AG04449 (cell line): ENCODE measurements around the gene TRAK1.

Experiments
- CTCF ChIA-PET: fragments of 350-600 bp; formaldehyde crosslinking; extraction: SDS; loops from one replicate; lab custom pipeline; 2021; ENCODE audit warnings: antibody characterized with exemption; lab: Yijun Ruan, JAX
- POLR2A ChIA-PET: fragments of 400-600, 350-600 bp; formaldehyde crosslinking; extraction: SDS; loops from one replicate; lab custom pipeline; 2020; ENCODE audit warnings: antibody characterized with exemption, inconsistent platforms; lab: Yijun Ruan, JAX
- DNase-seq: peaks from one replicate; pipeline ENCODE4 v3.0.0-alpha.2; 2010; ENCODE audit warnings: low read depth, low spot score
- H3K4me3 ChIP-seq: 2 replicates; pipeline ENCODE4 v1.5.1; 2011; ENCODE audit warnings: low read depth, mild to moderate bottlenecking, control low read depth, low read length
- CTCF ChIP-seq: IDR thresholded peaks from one replicate; pipeline ENCODE4 v1.5.1; 2011; ENCODE audit warnings: mild to moderate bottlenecking, moderate library complexity, low read length, control low read depth, inconsistent platforms; ENCODE audit not compliant: insufficient read depth; ENCODE audit errors: missing control alignments

Gene TRAK1

GRCh38 chr3:42070524-42070923 lies 20.6 kb upstream of the TRAK1 start:
- CTCF ChIA-PET: interaction anchor here (1.2 kb wide), 1 partner anchor 24 kb away, joined by 5 read pairs; no protein-coding TSS in a partner anchor
- no peak for DNase-seq
- no peak for TF ChIP-seq CTCF
- POLR2A ChIA-PET: no interaction called here
- no peak overlapping the region for H3K4me3 ChIP-seq

- POLR2A ChIA-PET: interaction anchor here (0.7 to 1.3 kb wide), 3 partner anchors 40 to 60 kb away, joined by 3 to 5 read pairs (median 3); no protein-coding TSS in a partner anchor
- CTCF ChIA-PET: interaction anchor here (0.8 to 1.9 kb wide), 7 partner anchors 10 to 47 kb away, joined by 3 to 5 read pairs (median 3); no protein-coding TSS in a partner anchor
- H3K4me3 ChIP-seq: peak overlapping the region; percentile 39
- TF ChIP-seq CTCF: no peak
- no peak for DNase-seq
These were observed 19.0 kb upstream of the TRAK1 start for GRCh38 chr3:42071904-42072812.

- ChIA-PET POLR2A (interaction anchor here (1.0 to 1.3 kb wide), 2 partner anchors 40 to 47 kb away, joined by 3 read pairs; no protein-coding TSS in a partner anchor), CTCF (interaction anchor here (0.9 to 1.9 kb wide), 5 partner anchors 9 to 26 kb away, joined by 3 to 5 read pairs (median 4); no protein-coding TSS in a partner anchor)
- DNase-seq: no peak
- H3K4me3 ChIP-seq: peak overlapping the region; percentile 36
- no peak for TF ChIP-seq CTCF
These were observed 18.3 kb upstream of the TRAK1 start for GRCh38 chr3:42072831-42073301.

GRCh38 chr3:42077785-42078184 lies 13.4 kb upstream of the TRAK1 start:
- no peak for TF ChIP-seq CTCF
- H3K4me3 ChIP-seq: no peak overlapping the region
- POLR2A ChIA-PET: no interaction called here
- DNase-seq: no peak
- CTCF ChIA-PET: no interaction called here

GRCh38 chr3:42078677-42079076 lies 12.5 kb upstream of the TRAK1 start:
- ChIA-PET CTCF (interaction anchor here (0.9 to 4.3 kb wide), 3 partner anchors 12 to 21 kb away, joined by 3 to 27 read pairs (median 6); partner anchors contain the start of gene TRAK1), POLR2A (no interaction called here)
- no peak for TF ChIP-seq CTCF
- H3K4me3 ChIP-seq: no peak overlapping the region
- no peak for DNase-seq

GRCh38 chr3:42079701-42080452 lies 11.3 kb upstream of the TRAK1 start:
- no peak overlapping the region for H3K4me3 ChIP-seq
- TF ChIP-seq CTCF: no peak
- no peak for DNase-seq
- CTCF ChIA-PET: interaction anchor here (1.4 to 4.3 kb wide), 3 partner anchors 11 to 19 kb away, joined by 5 to 27 read pairs (median 6); partner anchors contain the start of gene TRAK1
- POLR2A ChIA-PET: no interaction called here
